GM21360 (cell line): ENCODE results near the gene RNF220.

Experiments
- ATAC-seq: cut with Tn5 transposase; IDR thresholded peaks from one replicate; pipeline ENCODE4 v1.9.1; 2021; ENCODE audit warnings: mild to moderate bottlenecking, moderate library complexity; ENCODE audit not compliant: unreplicated experiment

The RNF220 gene

DNA sequence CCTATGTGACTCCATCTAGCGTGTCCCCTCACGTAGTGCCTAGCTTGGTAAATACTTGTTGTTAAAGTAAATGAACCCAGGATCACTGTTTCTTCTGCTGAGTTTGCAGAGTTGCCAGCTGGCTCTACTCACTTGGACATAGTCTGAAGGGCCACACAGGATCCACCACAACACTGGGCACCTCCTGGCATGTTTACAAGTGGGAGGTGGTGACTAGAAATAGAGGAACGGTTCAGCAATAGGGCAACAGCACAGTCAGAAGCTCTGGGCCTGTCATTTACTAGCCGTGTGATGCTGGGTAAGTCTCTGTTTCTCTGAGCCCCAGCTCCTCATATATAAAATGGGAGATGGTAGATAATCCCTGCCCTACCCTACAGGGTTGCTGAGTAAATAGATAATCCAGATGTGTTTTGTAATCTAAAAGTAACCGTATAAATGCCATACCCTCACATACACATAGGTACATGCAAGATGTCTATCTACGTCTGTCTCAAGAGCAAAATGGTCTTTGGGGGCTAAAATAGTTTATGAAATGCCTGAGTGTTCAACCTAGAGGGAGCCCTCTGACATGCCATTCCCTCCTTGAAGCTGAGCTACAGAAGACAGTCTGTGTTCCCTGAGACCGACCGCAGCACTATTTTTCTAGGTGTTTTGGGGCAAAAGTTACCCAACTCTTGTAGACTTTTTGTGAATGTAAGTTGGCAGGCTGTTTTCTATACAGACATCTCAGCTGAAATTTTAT is 20.5 kb downstream of the RNF220 start:
- no peak for ATAC-seq

GRCh38 chr1:44431861-44432260 is 26.8 kb downstream of the RNF220 start:
- no peak for ATAC-seq

DNA sequence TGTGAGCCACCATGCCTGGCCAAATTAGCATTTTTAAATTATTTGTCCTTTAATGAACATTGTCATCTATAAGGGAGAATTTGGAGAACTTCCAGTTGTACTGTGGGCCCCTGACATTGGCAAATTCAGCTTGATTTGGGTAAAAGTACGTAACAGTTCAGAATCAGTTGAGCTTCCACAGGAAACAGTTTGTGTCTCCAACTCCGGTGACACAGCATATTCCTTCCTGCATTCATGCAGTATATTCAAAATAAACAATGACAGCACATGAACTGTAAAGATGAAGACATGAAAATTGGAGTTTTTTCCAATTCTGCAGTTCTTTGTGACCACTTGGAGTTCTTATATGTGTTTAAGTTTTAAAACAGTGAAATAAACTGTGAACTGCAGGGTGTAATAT is 28.2 kb downstream of the RNF220 start:
- ATAC-seq, result no peak

DNA sequence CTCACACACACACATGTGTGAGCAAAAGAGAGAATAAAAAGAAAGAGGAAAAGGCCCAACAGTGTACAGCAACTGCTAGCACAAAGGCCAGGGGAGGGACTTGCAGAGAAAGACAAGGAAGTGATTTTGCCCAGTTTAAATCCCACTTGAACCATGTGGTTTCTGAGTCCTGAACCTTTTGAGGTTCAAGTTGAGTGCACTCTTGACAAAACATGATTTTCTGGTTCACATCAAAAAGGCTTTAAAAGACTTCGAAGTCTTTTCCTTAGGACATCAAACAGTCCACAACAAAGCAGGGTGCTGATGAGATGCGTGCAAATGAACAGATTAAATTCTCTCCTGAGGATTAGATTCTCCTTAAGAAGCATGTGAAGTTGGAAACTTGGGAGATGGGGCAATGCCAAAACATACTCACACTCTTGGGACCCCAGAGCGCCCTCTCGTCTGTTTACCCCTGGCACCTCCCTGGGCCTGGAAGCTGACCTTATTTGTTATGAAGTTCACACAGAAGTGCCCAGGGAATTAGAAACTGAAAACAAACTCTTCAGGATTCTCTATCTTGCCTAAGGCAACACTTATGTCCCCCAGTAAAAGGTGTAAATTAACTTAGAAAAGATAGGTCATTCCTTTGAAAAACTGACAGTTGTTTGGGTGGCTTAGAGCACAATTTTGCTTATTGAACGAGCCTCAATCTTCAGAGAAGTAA is 31.5 kb downstream of the RNF220 start:
- no peak for ATAC-seq

DNA sequence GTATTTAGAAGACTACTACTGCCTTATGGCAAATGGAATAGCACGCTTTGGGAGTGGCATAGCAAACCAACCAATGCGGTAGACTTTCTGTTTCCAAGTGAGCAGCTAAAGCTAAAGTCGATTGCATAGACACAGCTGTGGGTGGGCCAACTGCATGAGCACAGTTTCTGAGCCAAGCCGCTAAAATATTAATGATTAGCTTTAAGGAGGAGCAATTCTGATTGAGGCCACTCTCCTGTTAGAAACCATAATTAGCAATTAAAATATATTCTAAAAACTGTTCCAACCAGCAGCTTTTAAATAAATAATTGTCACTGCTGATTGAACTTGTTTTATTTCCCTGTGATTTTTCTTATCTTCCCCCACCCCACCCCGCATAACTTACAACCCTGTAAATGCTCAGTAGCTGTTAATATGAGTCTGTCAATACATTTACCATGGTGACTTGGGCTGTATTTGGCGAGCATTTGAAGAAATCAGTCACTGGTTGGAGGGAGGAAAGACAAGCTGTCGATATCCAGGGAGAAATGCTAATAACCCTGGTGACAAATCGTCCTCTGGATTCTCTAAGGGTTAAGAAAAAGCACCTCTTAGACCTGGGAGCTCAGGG is 32.2 kb downstream of the RNF220 start:
- no peak for ATAC-seq

GRCh38 chr1:44442791-44443190 is 37.7 kb downstream of the RNF220 start:
- ATAC-seq, result no peak

DNA sequence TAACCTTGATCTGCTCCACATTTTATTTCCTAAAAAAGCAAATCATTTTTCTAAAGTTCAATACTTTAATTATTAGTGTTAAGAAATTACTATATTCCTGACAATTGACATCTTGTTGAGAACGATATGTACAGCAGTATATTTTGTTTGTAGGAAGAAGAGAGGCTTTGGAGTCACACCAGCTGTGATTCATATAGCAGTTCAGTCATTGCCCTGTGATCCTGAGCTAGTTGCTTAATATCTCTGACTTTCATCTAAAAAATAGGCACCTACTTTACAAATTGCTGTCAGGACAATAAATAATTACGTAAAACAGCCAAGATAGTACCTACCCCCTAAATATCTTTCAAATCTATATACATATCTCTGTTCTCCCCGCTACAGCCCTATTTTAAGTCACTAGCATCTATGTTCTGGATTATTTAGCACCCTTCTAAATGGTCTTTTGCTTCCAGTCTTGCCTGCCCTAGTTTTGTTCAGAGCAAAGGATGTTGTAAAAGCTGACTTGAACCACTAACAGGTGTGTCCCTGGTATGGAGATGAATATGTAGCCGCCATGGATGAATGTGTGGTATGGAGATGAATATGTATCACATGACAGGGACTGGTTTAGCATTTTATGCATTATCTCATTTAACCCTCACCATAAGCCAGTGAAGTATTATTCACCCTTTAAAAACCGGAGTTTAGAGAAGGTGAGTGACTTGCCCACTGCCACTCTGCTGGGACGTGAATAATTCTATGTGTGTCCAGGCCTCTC is 42.2 kb downstream of the RNF220 start:
- ATAC-seq, result no peak

GRCh38 chr1:44453798-44454349 is 48.8 kb downstream of the RNF220 start:
- ATAC-seq, result no peak

GRCh38 chr1:44454704-44455103 is 49.6 kb downstream of the RNF220 start:
- no peak for ATAC-seq

DNA sequence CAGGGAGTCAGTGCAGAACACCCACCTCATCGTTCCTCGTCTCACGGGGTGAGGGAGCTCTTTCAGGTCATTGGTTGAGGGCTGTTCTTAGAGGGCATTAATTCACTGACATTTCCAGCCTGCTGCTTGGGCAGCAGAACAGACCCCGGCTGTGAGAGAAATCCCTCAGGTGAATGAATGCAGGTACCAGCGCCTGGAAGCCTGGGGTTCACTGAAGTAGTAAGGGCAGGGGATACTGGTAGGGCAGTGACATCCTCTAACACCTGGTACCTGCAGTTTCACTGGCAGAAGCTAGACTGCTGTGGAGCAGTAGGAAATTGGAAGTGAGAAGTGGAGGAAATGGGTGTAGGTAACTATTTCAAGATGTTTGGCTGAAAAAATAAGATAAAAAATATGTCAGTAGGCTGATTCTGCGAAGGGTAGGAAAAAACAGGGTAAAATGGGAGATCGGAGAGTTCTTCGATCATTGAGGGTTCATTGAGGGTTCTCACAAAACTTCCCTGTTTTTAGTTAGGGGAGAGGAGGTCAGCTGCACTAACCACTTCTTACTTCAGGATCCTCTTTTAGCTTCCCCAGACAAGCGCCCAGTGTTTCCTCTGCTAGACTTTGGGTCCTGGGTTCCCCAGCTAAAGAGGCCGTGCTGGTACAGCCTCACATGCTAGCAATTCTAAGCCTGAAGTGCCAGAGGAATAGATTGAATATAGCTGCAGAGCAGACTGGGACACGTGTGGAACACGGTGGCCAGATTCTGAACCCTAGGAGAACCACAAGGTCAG is 55.2 kb downstream of the RNF220 start:
- ATAC-seq, result no peak

- ATAC-seq, result no peak
These were observed 59.3 kb downstream of the RNF220 start for GRCh38 chr1:44464361-44464760.

DNA sequence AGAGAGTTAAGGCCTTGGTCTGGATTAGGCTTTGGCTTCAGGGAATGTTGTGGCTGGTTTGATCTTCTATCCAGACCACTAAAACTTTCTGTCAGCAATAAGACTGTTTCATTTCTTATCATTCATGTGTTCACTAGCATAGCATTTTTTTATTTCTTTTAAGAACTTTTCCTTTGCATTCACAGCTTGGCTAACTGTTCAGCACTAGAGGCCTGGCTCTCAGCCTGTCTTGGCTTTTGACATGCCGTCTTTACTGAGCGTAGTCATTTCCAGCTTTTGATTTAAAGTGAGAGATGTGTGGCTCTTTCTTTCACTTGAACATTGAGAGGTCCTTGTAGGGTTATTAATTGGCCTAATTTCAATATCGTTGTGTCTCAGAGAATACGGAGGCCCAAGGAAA is 62.5 kb downstream of the RNF220 start:
- ATAC-seq, result no peak

DNA sequence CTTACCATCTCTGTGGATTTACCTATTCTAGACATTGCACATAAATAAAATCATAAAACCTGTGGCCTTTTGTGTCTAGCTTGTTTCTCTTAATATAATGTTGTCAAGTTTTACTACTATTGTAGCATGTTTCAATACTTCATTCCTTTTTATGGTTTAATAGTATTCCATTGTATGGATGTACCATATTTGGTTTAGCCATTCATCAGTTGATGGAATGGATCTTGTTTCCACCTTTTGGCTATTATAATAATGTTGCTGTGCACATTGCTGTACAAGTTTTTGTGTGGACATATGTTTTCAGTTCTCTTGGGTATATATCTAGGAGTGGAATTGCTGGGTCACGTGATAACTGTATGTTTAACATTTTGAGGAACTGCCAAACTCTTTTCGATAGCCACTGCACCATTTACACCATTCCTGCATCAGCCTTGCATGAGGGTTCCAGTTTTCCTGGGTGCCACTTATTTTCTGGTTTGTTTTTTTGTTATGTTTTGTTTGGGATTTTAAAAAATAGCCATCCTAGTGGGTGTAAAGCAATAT is 66.9 kb downstream of the RNF220 start:
- ATAC-seq, result no peak

GRCh38 chr1:44472620-44473525 is 67.8 kb downstream of the RNF220 start:
- ATAC-seq, result no peak

GRCh38 chr1:44476891-44477290 is 71.8 kb downstream of the RNF220 start:
- no peak for ATAC-seq

DNA sequence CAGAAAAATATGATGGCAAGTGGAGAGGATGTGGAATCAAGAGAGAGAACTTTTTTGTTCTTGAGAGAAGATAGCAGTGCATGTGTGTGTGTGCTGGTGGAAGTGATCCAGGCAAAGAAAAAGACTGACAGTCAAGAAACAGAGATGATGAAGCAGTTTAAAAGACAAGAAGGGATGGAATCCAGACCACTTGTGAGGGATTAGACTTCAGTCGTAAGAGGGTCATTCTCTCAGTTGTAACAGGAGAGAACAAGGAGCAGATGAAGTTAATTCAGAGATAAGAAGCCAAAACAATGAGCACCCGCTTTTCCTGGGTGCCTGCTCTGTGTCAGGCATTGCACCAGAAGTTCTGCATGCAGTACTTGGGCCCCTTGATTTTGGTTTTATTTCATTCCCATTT is 76.6 kb downstream of the RNF220 start:
- ATAC-seq, result no peak

GRCh38 chr1:44483089-44483874 is 78.2 kb downstream of the RNF220 start:
- no peak for ATAC-seq

DNA sequence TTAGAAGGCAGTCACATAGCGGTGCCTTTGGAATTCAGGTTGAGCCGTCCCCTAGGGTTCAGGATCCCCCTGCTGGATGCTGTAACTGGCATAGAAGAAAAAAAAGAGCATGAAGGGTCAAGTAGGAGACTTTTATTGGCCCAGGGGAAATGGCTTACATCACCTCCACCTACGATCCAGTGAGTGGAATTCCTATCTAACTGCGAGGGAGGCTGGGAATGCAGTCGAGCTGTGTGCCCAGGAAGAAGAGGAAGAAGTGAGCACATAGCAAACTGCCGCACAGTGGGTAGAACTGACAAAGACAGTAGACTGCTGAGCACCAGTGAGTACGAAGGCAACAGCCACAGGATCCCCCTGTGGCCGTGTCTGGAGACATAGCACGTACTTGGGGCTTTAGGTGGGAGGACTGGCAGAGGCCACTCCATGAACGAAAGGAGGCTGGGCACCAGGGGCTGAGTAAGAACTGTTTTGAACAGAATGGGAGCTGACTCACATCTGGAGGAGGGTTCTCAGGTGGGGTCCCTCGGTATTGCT is 79.2 kb downstream of the RNF220 start:
- ATAC-seq, result no peak
